ENCODE results near the gene CDH16. TPM values are rescaled to one million over a fixed set of nuclear protein-coding genes. Genes with fewer than 3 reads are reported as not detected.

CDH16 gene
- total and polyA plus RNA-seq, 2 donors (not counting 3 experiments of a cell fraction or from before 2014, with no cell fraction given): not detected

- H3K36me3 ChIP-seq (ENCODE audit: control insufficient read depth in 2 of 2, extremely low read depth in 1 of 2, insufficient read depth in 2 of 2, low read length in 2 of 2): peaks cover 3 to 7% of the 10 kb centered on the region in 2 experiments
- ChIA-PET POLR2A (no interaction called here), CTCF (interaction anchor here (0.7 to 1.8 kb wide), 5 partner anchors 8 to 227 kb away, joined by 3 to 12 read pairs (median 6); partner anchors contain the start of gene NAE1)
- DNase-seq (ENCODE audit: low read depth, low spot score) (no peak), FAIRE-seq (no peak)
- H3K27ac ChIP-seq (ENCODE audit: insufficient read depth, low read depth, low read length): no peak overlapping the region
- H3K9me1 ChIP-seq (replicated peaks; ENCODE audit: control insufficient read depth, extremely low read depth, insufficient read depth, low read length): no peaks in the 10 kb centered on the region
- no peak for TF ChIP-seq MYC (IDR thresholded peaks at IDR 0.05; ENCODE audit: low read depth, low read length)
- TF ChIP-seq GATA2 (IDR thresholded peaks at IDR 0.05; ENCODE audit: insufficient read depth, insufficient read length, low read depth, low read length): no peak
- TF ChIP-seq EZH2 (IDR thresholded peaks at IDR 0.05; ENCODE audit: borderline replicate concordance, low read depth, low read length, severe bottlenecking): no peak
- TF ChIP-seq CTCF (IDR thresholded peaks at IDR 0.05; ENCODE audit: extremely low read depth in 1 of 2, insufficient read depth in 1 of 2, low read depth in 1 of 2, low read length in 2 of 2): no peak
- TF ChIP-seq POLR2AphosphoS5 (IDR thresholded peaks at IDR 0.05; ENCODE audit: insufficient read depth, low read depth, low read length): no peak
- TF ChIP-seq JUN (IDR thresholded peaks at IDR 0.05; ENCODE audit: borderline replicate concordance, insufficient read depth, insufficient read length, low read depth): no peak
- TF ChIP-seq, protein P1, sequence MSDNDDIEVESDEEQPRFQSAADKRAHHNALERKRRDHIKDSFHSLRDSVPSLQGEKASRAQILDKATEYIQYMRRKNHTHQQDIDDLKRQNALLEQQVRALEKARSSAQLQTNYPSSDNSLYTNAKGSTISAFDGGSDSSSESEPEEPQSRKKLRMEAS (IDR thresholded peaks at IDR 0.05; ENCODE audit: insufficient read depth, insufficient read length): no peak
- no peak for TF ChIP-seq POLR2A (IDR thresholded peaks at IDR 0.05; ENCODE audit: low read depth, low read length)
- TF ChIP-seq FOS (IDR thresholded peaks at IDR 0.05; ENCODE audit: borderline replicate concordance, insufficient read depth, low read length): no peak
- no peaks in the 10 kb centered on the region for H3K79me2 ChIP-seq (ENCODE audit: control insufficient read depth, insufficient read depth, low read length)
- dilution Hi-C loops (cut with MboI; ENCODE audit: extremely low pct_ligation_motif_present, low sequenced_read_pairs): no loop called here
- no peaks in the 10 kb centered on the region for H3K9me3 ChIP-seq (replicated peaks; ENCODE audit: control insufficient read depth, insufficient read depth, low read length)
- no peak overlapping the region for H3K9ac ChIP-seq (replicated peaks; ENCODE audit: extremely low read depth, insufficient read depth, low read length)
- intact Hi-C loops (cut with micrococcal nuclease): loop anchor here (10.0 kb wide), 1 partner anchor 1965 kb away; no protein-coding TSS in a partner anchor
- H3K4me1 ChIP-seq (ENCODE audit: control insufficient read depth, extremely low read depth, insufficient read depth, low read length): no peaks in the 10 kb centered on the region
- H4K20me1 ChIP-seq (replicated peaks; ENCODE audit: control insufficient read depth, extremely low read depth, insufficient read depth, low read length): peaks cover 4% of the 10 kb centered on the region
- no peak overlapping the region for H3K4me2 ChIP-seq (ENCODE audit: insufficient read depth, low read length)
- H3K4me3 ChIP-seq (replicated peaks in 1 of 3; ENCODE audit: insufficient read depth in 1 of 3, low read depth in 1 of 3, low read length in 3 of 3): no peak overlapping the region
- H3K27me3 ChIP-seq (ENCODE audit: control insufficient read depth in 2 of 2, insufficient read depth in 2 of 2, low read length in 2 of 2): no peaks in the 10 kb centered on the region
- no TSS peak for BruUV-seq (replicated peaks)
- H2AFZ ChIP-seq (ENCODE audit: low read depth, low read length): no peak overlapping the region
These were observed 29.1 kb downstream of the CDH16 start for GRCh38 chr16:66889622-66890021.
